GM19193 (cell line): ENCODE data around the gene MED13L.

Experiments
- POLR2A ChIP-seq: IDR thresholded peaks from 4 replicates; pipeline ENCODE4 v1.6.1; 2011; ENCODE audit not compliant: insufficient read depth, insufficient read length; ENCODE audit errors: extremely low read depth

The MED13L gene

GRCh38 chr12:116172224-116172849 lies 105.2 kb downstream of the MED13L start:
- TF ChIP-seq POLR2A, result no peak

GRCh38 chr12:116171549-116171948 lies 105.9 kb downstream of the MED13L start:
- no peak for TF ChIP-seq POLR2A

- no peak for TF ChIP-seq POLR2A
Measured at GRCh38 chr12:116169071-116169470, 108.4 kb downstream of the MED13L start.

GRCh38 chr12:116166306-116166705 lies 111.2 kb downstream of the MED13L start:
- TF ChIP-seq POLR2A, result no peak

GRCh38 chr12:116165036-116165425 lies 112.5 kb downstream of the MED13L start:
- TF ChIP-seq POLR2A, result no peak

- TF ChIP-seq POLR2A, result no peak
Measured at GRCh38 chr12:116164250-116165035, 113.0 kb downstream of the MED13L start.

- no peak for TF ChIP-seq POLR2A
Measured at GRCh38 chr12:116162071-116162470, 115.4 kb downstream of the MED13L start.

- no peak for TF ChIP-seq POLR2A
Measured at GRCh38 chr12:116161588-116161987, 115.9 kb downstream of the MED13L start.

- TF ChIP-seq POLR2A, result no peak
Measured at GRCh38 chr12:116160883-116161458, 116.5 kb downstream of the MED13L start.

GRCh38 chr12:116160231-116160630 lies 117.3 kb downstream of the MED13L start:
- no peak for TF ChIP-seq POLR2A

- no peak for TF ChIP-seq POLR2A
Measured at GRCh38 chr12:116159593-116160200, 117.8 kb downstream of the MED13L start.

- no peak for TF ChIP-seq POLR2A
Measured at GRCh38 chr12:116159175-116159574, 118.3 kb downstream of the MED13L start.

- no peak for TF ChIP-seq POLR2A
Measured at GRCh38 chr12:116157845-116158267, 119.6 kb downstream of the MED13L start.

- no peak for TF ChIP-seq POLR2A
Measured at GRCh38 chr12:116156614-116157013, 120.9 kb downstream of the MED13L start.

GRCh38 chr12:116155383-116155782 lies 122.1 kb downstream of the MED13L start:
- no peak for TF ChIP-seq POLR2A

- TF ChIP-seq POLR2A, result no peak
Measured at GRCh38 chr12:116153983-116154382, 123.5 kb downstream of the MED13L start.

- no peak for TF ChIP-seq POLR2A
Measured at GRCh38 chr12:116153113-116153512, 124.4 kb downstream of the MED13L start.

- TF ChIP-seq POLR2A, result no peak
Measured at GRCh38 chr12:116152268-116152667, 125.2 kb downstream of the MED13L start.
